ENCODE results near the gene ATP8B4.

GRCh38 chr15:49864251-49864650, 254.8 kb downstream of the ATP8B4 start:
- TF ChIP-seq CSRNP3 (CRISPR knock-in tag; IDR thresholded peaks at IDR 0.05) = no peak
- TF ChIP-seq OSR1 (CRISPR knock-in tag; IDR thresholded peaks at IDR 0.05) = no peak
- TF ChIP-seq ARNTL (CRISPR knock-in tag; IDR thresholded peaks at IDR 0.05; ENCODE audit: borderline replicate concordance, low read depth) = no peak
- TF ChIP-seq PATZ1 (CRISPR knock-in tag; IDR thresholded peaks at IDR 0.05; ENCODE audit: borderline replicate concordance) = no peak
- no peak for TF ChIP-seq SNAI2 (CRISPR knock-in tag; IDR thresholded peaks at IDR 0.05)
- TF ChIP-seq ZFP30 (CRISPR knock-in tag; IDR thresholded peaks at IDR 0.05) = no peak
- TF ChIP-seq ZFP3 (CRISPR knock-in tag; IDR thresholded peaks at IDR 0.05) = no peak
- TF ChIP-seq TCF4 (CRISPR knock-in tag; IDR thresholded peaks at IDR 0.05; ENCODE audit: borderline replicate concordance) = no peak
- no peak for TF ChIP-seq ZNF8 (CRISPR knock-in tag; IDR thresholded peaks at IDR 0.05)
- TF ChIP-seq RARB (CRISPR knock-in tag; IDR thresholded peaks at IDR 0.05) = no peak
